HUES6 (cell line): ENCODE results near the gene EIF4E.
"Not testable (repeated sequence)": the region's sequence is repeated elsewhere in the genome, so short reads cannot be mapped to it uniquely, and the experiment has no call there.

Experiments
- H3K27ac ChIP-seq: 2 replicates; pipeline ENCODE4 v1.7.0; 2013; ENCODE audit warnings: low read depth, mild to moderate bottlenecking, low read length, inconsistent platforms
- H3K27me3 ChIP-seq: 2 replicates; pipeline ENCODE4 v1.6.1; 2013; ENCODE audit warnings: low read length; ENCODE audit not compliant: control insufficient read depth, insufficient read depth
- H3K36me3 ChIP-seq: 2 replicates; pipeline ENCODE4 v1.6.1; 2013; ENCODE audit warnings: low read length; ENCODE audit not compliant: control insufficient read depth, insufficient read depth
- H3K4me1 ChIP-seq: 2 replicates; pipeline ENCODE4 v1.6.1; 2013; ENCODE audit warnings: low read length; ENCODE audit not compliant: control insufficient read depth, insufficient read depth
- H3K4me3 ChIP-seq: 2 replicates; pipeline ENCODE4 v1.5.1; 2013; ENCODE audit warnings: low read depth, low read length
- H3K9ac ChIP-seq: one replicate; pipeline ENCODE4 v1.6.1; 2013; ENCODE audit warnings: mild to moderate bottlenecking, low read length
- H3K9me3 ChIP-seq: 2 replicates; pipeline ENCODE4 v1.6.1; 2013; ENCODE audit warnings: low read depth, low read length; ENCODE audit not compliant: control insufficient read depth, insufficient read depth

The EIF4E gene

DNA sequence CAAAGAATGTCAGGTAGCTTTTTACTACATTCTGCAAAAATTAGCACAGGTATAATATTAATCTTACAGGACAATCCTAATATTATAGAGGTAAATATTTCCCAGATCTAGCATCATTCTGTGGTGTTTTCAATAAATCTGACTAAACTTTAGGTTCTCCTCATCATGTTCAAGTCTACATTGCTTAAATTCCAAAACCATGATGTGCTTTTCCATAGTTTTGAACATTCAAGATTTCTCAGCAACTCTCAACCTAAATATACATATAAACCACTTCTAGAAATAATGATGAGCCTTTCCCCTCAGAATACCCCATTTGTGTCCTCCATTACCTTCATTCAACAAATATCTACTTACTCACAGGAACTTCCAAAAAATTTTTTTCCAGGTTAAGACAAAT is 23.1 kb downstream of the EIF4E start:
- Histone ChIP-seq H3K4me3 (no peak overlapping the region), H3K27ac (no peak overlapping the region), H3K9me3 (no peaks in the 10 kb centered on the region), H3K36me3 (peaks cover 23% of the 10 kb centered on the region), H3K9ac (no peak overlapping the region), H3K27me3 (no peaks in the 10 kb centered on the region), H3K4me1 (peaks cover 33% of the 10 kb centered on the region)

GRCh38 chr4:98905297-98905696 is 23.6 kb downstream of the EIF4E start:
- Histone ChIP-seq H3K9me3 (no peaks in the 10 kb centered on the region), H3K27me3 (no peaks in the 10 kb centered on the region), H3K4me1 (peaks cover 28% of the 10 kb centered on the region), H3K36me3 (peaks cover 29% of the 10 kb centered on the region), H3K4me3 (no peak overlapping the region), H3K9ac (no peak overlapping the region), H3K27ac (no peak overlapping the region)

DNA sequence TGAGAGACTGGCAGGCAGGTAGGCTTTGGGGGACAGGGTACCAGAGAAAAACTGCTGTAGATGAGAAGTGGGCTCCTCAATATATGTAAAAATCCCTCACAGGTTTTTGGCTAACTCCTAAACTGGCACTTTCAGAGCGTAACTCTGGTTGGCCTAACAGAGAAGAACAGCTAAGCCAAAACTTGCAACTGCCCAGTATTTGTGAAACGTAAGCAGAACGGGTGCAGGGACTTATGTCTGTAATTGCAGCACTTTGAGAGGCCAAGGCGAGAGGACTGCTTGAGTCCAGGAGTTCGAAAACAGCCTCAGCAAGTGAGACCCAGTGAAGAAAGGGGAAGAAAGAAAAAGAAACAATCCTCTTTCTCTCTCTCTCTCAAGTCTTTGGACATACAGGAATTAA is 25.0 kb downstream of the EIF4E start:
- Histone ChIP-seq H3K4me1 (0 out of 2 replicates have a peak, but pooled peaks cover 15% of the 10 kb centered on the region), H3K27me3 (no peaks in the 10 kb centered on the region), H3K36me3 (peaks cover 35% of the 10 kb centered on the region), H3K9me3 (no peaks in the 10 kb centered on the region), H3K27ac (no peak overlapping the region), H3K9ac (no peak overlapping the region), H3K4me3 (no peak overlapping the region)

DNA sequence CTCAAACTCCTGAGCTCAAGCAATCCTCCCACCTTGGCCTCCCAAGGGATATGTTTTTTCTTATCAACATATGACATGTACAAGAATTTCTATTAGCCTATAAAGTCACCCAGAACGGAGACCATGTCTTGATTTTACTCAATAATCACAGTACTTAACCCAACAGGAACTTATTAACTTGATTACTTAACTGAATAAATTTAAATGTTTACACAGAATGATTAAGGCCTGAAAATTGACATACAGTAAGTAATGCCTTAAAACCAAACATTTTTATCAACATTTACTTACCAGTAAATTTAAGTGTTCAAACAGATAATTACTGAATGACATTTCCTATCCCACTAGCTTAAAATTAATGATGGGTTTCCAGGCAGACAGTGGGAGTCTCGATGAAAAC is 25.4 kb downstream of the EIF4E start:
- peaks cover 35% of the 10 kb centered on the region for H3K36me3 ChIP-seq
- no peak overlapping the region for H3K4me3 ChIP-seq
- 0 out of 2 replicates have a peak, but pooled peaks cover 14% of the 10 kb centered on the region for H3K4me1 ChIP-seq
- no peak overlapping the region for H3K27ac ChIP-seq
- H3K27me3 ChIP-seq = no peaks in the 10 kb centered on the region
- H3K9me3 ChIP-seq = no peaks in the 10 kb centered on the region
- H3K9ac ChIP-seq = no peak overlapping the region

DNA sequence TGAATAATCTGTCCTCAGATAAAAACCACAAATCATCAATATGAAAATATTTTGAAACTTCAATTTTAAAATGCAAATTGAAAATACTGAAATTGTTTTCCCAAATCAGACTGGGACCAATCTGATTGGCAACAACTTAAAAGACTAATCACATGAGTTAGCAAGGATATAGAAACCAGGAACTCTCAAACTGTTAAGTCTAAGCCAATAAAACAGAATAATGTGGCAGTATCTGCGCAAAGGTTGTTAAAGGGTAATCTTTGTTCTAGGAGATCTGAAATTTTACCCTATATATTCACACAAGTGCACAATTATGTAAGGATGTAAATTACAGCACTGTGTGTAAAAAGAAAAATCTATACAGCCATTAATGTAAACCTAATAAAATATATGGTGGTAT is 29.7 kb downstream of the EIF4E start:
- no peak overlapping the region for H3K4me3 ChIP-seq
- peaks cover 69% of the 10 kb centered on the region for H3K36me3 ChIP-seq
- H3K9me3 ChIP-seq = no peaks in the 10 kb centered on the region
- no peak overlapping the region for H3K9ac ChIP-seq
- no peak overlapping the region for H3K27ac ChIP-seq
- no peaks in the 10 kb centered on the region for H3K4me1 ChIP-seq
- no peaks in the 10 kb centered on the region for H3K27me3 ChIP-seq

DNA sequence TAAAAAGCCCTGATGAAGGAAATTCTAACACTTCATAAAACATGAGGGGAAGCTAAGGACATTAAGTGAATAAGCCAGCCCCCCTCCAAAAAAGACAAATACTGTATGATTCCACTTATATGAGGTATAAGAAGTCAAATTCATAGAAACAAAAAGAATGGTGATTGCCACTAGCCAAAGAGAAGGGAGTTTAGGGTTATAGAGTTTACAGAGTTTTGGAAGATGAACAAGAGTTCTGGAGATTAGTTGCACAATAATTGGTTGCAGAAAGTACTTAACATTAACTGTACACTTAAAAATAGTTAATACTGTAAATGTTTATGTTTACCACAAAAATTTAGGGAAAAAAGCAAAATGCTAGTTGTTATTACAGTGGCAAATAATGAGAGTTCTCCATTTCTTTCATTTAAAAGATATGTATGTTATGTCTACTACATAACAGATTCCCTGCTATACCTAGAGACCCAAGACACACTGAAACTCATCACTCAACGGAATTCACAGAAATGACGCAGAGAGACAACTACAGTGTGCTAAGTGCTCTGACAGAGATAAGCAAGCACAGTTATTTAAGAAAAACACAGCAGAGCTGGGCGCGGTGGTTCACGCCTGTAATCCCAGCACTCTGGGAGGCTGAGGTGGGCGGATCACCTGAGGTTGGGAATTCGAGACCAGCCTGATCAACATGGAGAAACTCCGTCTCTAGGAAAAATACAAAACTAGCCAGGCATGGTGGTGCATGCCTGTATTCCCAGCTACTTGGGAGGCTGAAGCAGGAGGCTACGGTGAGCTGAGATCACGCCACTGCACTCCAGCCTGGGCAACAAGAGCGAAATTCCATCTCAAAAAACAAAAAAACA is 37.2 kb downstream of the EIF4E start:
- Histone ChIP-seq H3K27me3 (no peaks in the 10 kb centered on the region), H3K4me1 (no peaks in the 10 kb centered on the region), H3K9me3 (no peaks in the 10 kb centered on the region; the same call in 1 of the 2 replicates), H3K27ac (no peak overlapping the region), H3K9ac (no peak overlapping the region), H3K4me3 (no peak overlapping the region), H3K36me3 (peaks cover 85% of the 10 kb centered on the region)

GRCh38 chr4:98890702-98891455 is 38.1 kb downstream of the EIF4E start:
- Histone ChIP-seq H3K4me1 (no peaks in the 10 kb centered on the region), H3K4me3 (no peak overlapping the region), H3K9me3 (no peaks in the 10 kb centered on the region; the same call in 1 of the 2 replicates), H3K9ac (no peak overlapping the region), H3K27ac (no peak overlapping the region), H3K27me3 (no peaks in the 10 kb centered on the region), H3K36me3 (peaks cover 87% of the 10 kb centered on the region)

DNA sequence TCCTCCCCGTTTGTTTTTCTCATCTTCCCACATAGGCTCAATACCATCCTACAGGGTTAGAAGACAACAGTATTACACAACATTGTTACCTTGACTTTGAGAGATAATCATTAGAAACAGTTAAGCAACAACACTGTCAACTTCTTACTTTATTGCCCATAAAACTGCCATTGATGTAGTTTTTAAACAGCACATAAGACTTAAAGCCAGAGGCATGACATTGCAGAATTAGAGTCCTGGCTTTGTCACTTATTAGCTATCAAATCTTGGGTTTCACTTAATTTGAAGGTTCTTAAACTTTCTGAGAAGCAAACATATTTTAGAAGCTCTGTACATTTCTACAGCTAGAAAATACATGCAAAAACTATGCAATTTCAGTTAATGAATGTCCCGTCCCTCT is 41.8 kb downstream of the EIF4E start:
- Histone ChIP-seq H3K36me3 (peaks cover 86% of the 10 kb centered on the region), H3K9me3 (no peaks in the 10 kb centered on the region), H3K4me1 (no peaks in the 10 kb centered on the region), H3K4me3 (no peak overlapping the region), H3K27me3 (no peaks in the 10 kb centered on the region), H3K9ac (no peak overlapping the region), H3K27ac (no peak overlapping the region)

DNA sequence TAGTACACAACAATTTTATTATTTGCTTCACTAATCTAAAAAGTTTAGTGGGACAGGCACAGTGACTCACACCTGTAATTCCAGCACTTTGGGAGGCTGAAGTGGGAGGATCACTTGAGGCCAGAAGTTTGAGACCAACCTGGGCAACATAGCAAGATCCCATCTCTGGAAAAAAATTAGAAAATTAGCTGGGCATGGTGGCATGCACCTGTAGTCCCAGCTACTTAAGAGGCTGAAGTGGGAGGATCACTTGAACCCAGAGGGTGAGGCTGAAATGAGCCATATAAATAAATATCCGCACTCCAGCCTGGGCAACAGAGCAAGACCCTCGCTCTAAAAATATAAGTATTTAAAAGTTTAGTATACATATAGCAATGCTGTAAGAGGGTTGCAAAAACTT is 42.6 kb downstream of the EIF4E start:
- not testable (repeated sequence) for H3K4me3 ChIP-seq, H3K27me3 ChIP-seq, H3K27ac ChIP-seq, H3K9ac ChIP-seq, H3K4me1 ChIP-seq, H3K9me3 ChIP-seq
- H3K36me3 ChIP-seq = peaks cover 88% of the 10 kb centered on the region

- not testable (repeated sequence) for H3K27me3 ChIP-seq, H3K4me1 ChIP-seq, H3K9me3 ChIP-seq, H3K9ac ChIP-seq, H3K27ac ChIP-seq, H3K4me3 ChIP-seq
- H3K36me3 ChIP-seq = peaks cover 49% of the 10 kb centered on the region
Measured at GRCh38 chr4:98880884-98881283, 48.0 kb downstream of the EIF4E start.

GRCh38 chr4:98879515-98879914 is 49.4 kb downstream of the EIF4E start:
- Histone ChIP-seq H3K36me3 (peaks cover 35% of the 10 kb centered on the region), H3K4me3 (no peak overlapping the region), H3K27ac (no peak overlapping the region), H3K9ac (no peak overlapping the region), H3K4me1 (no peaks in the 10 kb centered on the region), H3K27me3 (no peaks in the 10 kb centered on the region), H3K9me3 (no peaks in the 10 kb centered on the region)
